ENCODE data around the gene OR9K2. TPM values are rescaled to one million over a fixed set of nuclear protein-coding genes. Genes with fewer than 3 reads are reported as not detected.

The OR9K2 gene, protein sequence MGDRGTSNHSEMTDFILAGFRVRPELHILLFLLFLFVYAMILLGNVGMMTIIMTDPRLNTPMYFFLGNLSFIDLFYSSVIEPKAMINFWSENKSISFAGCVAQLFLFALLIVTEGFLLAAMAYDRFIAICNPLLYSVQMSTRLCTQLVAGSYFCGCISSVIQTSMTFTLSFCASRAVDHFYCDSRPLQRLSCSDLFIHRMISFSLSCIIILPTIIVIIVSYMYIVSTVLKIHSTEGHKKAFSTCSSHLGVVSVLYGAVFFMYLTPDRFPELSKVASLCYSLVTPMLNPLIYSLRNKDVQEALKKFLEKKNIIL
- not detected for total RNA-seq

DNA sequence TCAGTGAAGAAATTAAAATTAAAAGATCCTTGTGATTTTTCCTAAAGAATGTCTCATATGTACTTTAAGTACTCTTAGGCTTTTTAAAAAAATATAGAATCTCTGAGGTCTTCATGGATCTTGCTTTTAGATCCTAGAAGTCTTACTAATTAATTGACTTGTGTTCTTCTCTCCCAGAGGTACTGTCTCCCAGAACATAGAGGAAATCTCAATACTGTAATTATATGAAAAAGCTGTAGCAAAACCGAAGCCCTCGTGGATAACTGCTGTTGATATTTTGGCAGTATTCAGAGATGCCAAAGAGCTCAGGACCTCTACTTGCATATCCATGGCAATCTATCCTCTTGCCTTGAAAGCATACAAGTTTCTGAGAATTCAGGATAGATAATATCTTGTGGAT is at the start of gene OR9K2:
TSS of gene OR9K2 (plus strand) at position 301 of the 400 bp plus-strand sequence. CDS start 3,429 bp downstream, outside the sequence.

Other genes starting within 250 kb of the OR9K2 start
- 100 to 1,000 TPM; 123 to 129 TPM for gene TESPA1, start 141.6 kb upstream of the OR9K2 start, total RNA-seq
- gene NEUROD4, start 106.4 kb upstream of the OR9K2 start, total RNA-seq: not detected
- gene OR10A7, start 94.6 kb downstream of the OR9K2 start, total RNA-seq: not detected
- gene OR6C74, start 118.2 kb downstream of the OR9K2 start, total RNA-seq: not detected
- gene OR6C6, start 170.2 kb downstream of the OR9K2 start, total RNA-seq: not detected
- not detected for gene OR6C1, start 187.9 kb downstream of the OR9K2 start, total RNA-seq
- gene OR6C3, start 204.3 kb downstream of the OR9K2 start, total RNA-seq: not detected
- not detected for gene OR6C75, start 236.6 kb downstream of the OR9K2 start, total RNA-seq

All from activated naive CD4-positive, alpha-beta T cell treated with anti-CD3 and anti-CD28 coated beads, Interleukin-2, amount 10 ng/mL, durations not matched to agents 5 hours and 36 hours (primary cell).